Hepatocyte (in vitro differentiated cells): ENCODE data around the gene CLEC3B. TPM values are rescaled to one million over a fixed set of nuclear protein-coding genes. Genes with fewer than 3 reads are reported as not detected.

Experiments used
- DNase-seq: peaks from one replicate; pipeline ENCODE4 v3.0.0-alpha.2; 2016; ENCODE audit warnings: low spot score
- H2AFZ ChIP-seq: fragments of 200-600 bp; sonication (generic); 2 replicates; pipeline ENCODE4 v1.6.0; 2016; ENCODE audit warnings: antibody characterized with exemption, mild to moderate bottlenecking
- H3K27ac ChIP-seq: fragments of 200-600 bp; sonication (generic); 2 replicates; pipeline ENCODE4 v1.5.1; 2016; ENCODE audit warnings: mild to moderate bottlenecking
- H3K27me3 ChIP-seq: fragments of 200-600 bp; sonication (generic); 2 replicates; pipeline ENCODE4 v1.6.1; 2016
- H3K36me3 ChIP-seq: fragments of 200-600 bp; sonication (generic); replicated peaks from 2 replicates; pipeline ENCODE4 v1.5.1; 2016; ENCODE audit warnings: low read depth; ENCODE audit not compliant: insufficient read depth
- H3K4me1 ChIP-seq: fragments of 200-600 bp; sonication (generic); 2 replicates; pipeline ENCODE4 v1.5.1; 2016; ENCODE audit warnings: mild to moderate bottlenecking, moderate library complexity; ENCODE audit not compliant: insufficient read depth
- H3K4me2 ChIP-seq: fragments of 200-600 bp; sonication (generic); 2 replicates; pipeline ENCODE4 v1.6.0; 2016
- H3K4me3 ChIP-seq: fragments of 200-600 bp; sonication (generic); 2 replicates; pipeline ENCODE4 v1.5.1; 2016; ENCODE audit warnings: mild to moderate bottlenecking
- H3K79me2 ChIP-seq: fragments of 200-600 bp; sonication (generic); 2 replicates; pipeline ENCODE4 v1.6.0; 2017; ENCODE audit warnings: mild to moderate bottlenecking
- H3K9me2 ChIP-seq: fragments of 200-600 bp; sonication (generic); replicated peaks from 2 replicates; pipeline ENCODE4 v1.6.0; 2017; ENCODE audit warnings: mild to moderate bottlenecking; ENCODE audit not compliant: insufficient read depth
- H3K9me3 ChIP-seq: fragments of 200-600 bp; sonication (generic); 2 replicates; pipeline ENCODE4 v1.5.1; 2016; ENCODE audit warnings: low read depth, mild to moderate bottlenecking
- H4K20me1 ChIP-seq: fragments of 200-600 bp; sonication (generic); 2 replicates; pipeline ENCODE4 v1.6.0; 2016; ENCODE audit warnings: mild to moderate bottlenecking; ENCODE audit not compliant: insufficient read depth, poor library complexity, severe bottlenecking
- CTCF ChIP-seq: fragments of 200-600 bp; sonication (generic); IDR thresholded peaks from 2 replicates; pipeline ENCODE4 v1.5.1; 2016; ENCODE audit warnings: antibody characterized with exemption, mild to moderate bottlenecking; ENCODE audit not compliant: poor library complexity
- EZH2 ChIP-seq: fragments of 200-600 bp; sonication (generic); IDR thresholded peaks from 2 replicates; pipeline ENCODE4 v1.6.1; 2016; ENCODE audit warnings: antibody characterized with exemption, mild to moderate bottlenecking, borderline replicate concordance
- EZH2phosphoT487 ChIP-seq: fragments of 200-600 bp; sonication (generic); IDR thresholded peaks from one replicate; pipeline ENCODE4 v1.6.1; 2018; ENCODE audit warnings: antibody characterized with exemption, mild to moderate bottlenecking, low read depth, moderate library complexity; ENCODE audit not compliant: unreplicated experiment, severe bottlenecking
- WGBS: methylation state at CpG from one replicate; pipeline ENCODE4 v1.1.6; 2016; ENCODE audit warnings: low lambda C conversion rate; ENCODE audit errors: missing lambda C conversion rate; 5-methylcytosine and 5-hydroxymethylcytosine counted together
- polyA plus RNA-seq: library from polyadenylated mRNA; unstranded; fragments of >200 nt; fragmentation: Nextera tagmentation; extraction: Ambion mirVana; gene quantifications from 2 replicates; pipeline ENCODE4 v1.2.1, GENCODE V29; 2016
- total RNA-seq: library from RNA; depleted of rRNA; stranded (reverse); fragments of >200 nt; gene quantifications from 2 replicates; pipeline ENCODE4 v1.2.3, GENCODE V29; 2014

The CLEC3B gene
- total and polyA plus RNA-seq, 2 experiments from 2014 or later, result 1.3 to 1.7 TPM

GRCh38 chr3:45079715-45080114, 53.6 kb downstream of the CLEC3B start:
- H4K20me1 ChIP-seq, result no peaks in the 10 kb centered on the region
- H3K27ac ChIP-seq, result peak overlapping the region; percentile 40
- no peaks in the 10 kb centered on the region for H3K9me2 ChIP-seq
- H3K79me2 ChIP-seq, result no peaks in the 10 kb centered on the region
- H2AFZ ChIP-seq, result no peak overlapping the region
- H3K36me3 ChIP-seq, result no peaks in the 10 kb centered on the region
- H3K4me2 ChIP-seq, result no peak overlapping the region
- no peaks in the 10 kb centered on the region for H3K9me3 ChIP-seq
- no peak for TF ChIP-seq EZH2phosphoT487
- no peak for TF ChIP-seq CTCF
- TF ChIP-seq EZH2, result no peak
- H3K4me3 ChIP-seq, result no peak overlapping the region
- no peak for DNase-seq
- WGBS, result 53% methylated on average over 1 of the region's 1 CpG
- H3K4me1 ChIP-seq, result peaks cover 8% of the 10 kb centered on the region
- no peaks in the 10 kb centered on the region for H3K27me3 ChIP-seq

- H3K4me3 ChIP-seq, result no peak overlapping the region
- 100% methylated on average over 1 of the region's 1 CpG for WGBS
- no peaks in the 10 kb centered on the region for H3K36me3 ChIP-seq
- H3K79me2 ChIP-seq, result no peaks in the 10 kb centered on the region
- H3K4me1 ChIP-seq, result peaks cover 8% of the 10 kb centered on the region
- H3K27ac ChIP-seq, result no peak overlapping the region
- no peaks in the 10 kb centered on the region for H3K27me3 ChIP-seq
- no peak overlapping the region for H2AFZ ChIP-seq
- DNase-seq, result no peak
- H3K4me2 ChIP-seq, result no peak overlapping the region
- no peaks in the 10 kb centered on the region for H3K9me3 ChIP-seq
- TF ChIP-seq EZH2 (no peak), CTCF (no peak), EZH2phosphoT487 (no peak)
- no peaks in the 10 kb centered on the region for H4K20me1 ChIP-seq
- H3K9me2 ChIP-seq, result no peaks in the 10 kb centered on the region
Observed at GRCh38 chr3:45080824-45081223, 54.7 kb downstream of the CLEC3B start.

- 80% methylated on average over 2 of the region's 2 CpGs for WGBS
- no peaks in the 10 kb centered on the region for H3K9me2 ChIP-seq
- TF ChIP-seq CTCF, result no peak
- TF ChIP-seq EZH2, result no peak
- TF ChIP-seq EZH2phosphoT487, result no peak
Observed at GRCh38 chr3:45081506-45082141, 55.5 kb downstream of the CLEC3B start.

More at GRCh38 chr3:45081506-45082141, 55.5 kb downstream of the CLEC3B start:
- H4K20me1 ChIP-seq, result no peaks in the 10 kb centered on the region
- no peak overlapping the region for H2AFZ ChIP-seq
- H3K36me3 ChIP-seq, result no peaks in the 10 kb centered on the region
- no peak overlapping the region for H3K4me3 ChIP-seq
- H3K9me3 ChIP-seq, result no peaks in the 10 kb centered on the region
- H3K79me2 ChIP-seq, result no peaks in the 10 kb centered on the region
- H3K4me2 ChIP-seq, result no peak overlapping the region
- H3K27ac ChIP-seq, result no peak overlapping the region
- no peak for DNase-seq
- peaks cover 8% of the 10 kb centered on the region for H3K4me1 ChIP-seq
- no peaks in the 10 kb centered on the region for H3K27me3 ChIP-seq
